IMR-90 (cell line): ENCODE measurements around the gene DPH2. TPM values are rescaled to one million over a fixed set of nuclear protein-coding genes. Genes with fewer than 3 reads are reported as not detected.

Source experiments
- ATAC-seq: fragments of 200-7000 bp; cut with Tn5 transposase; 2 replicates; pipeline ENCODE4 v1.9.1; 2020; ENCODE audit warnings: low read depth, mild to moderate bottlenecking, moderate library complexity
- BruUV-seq: library from RNA; stranded (reverse); fragments of 400-500 nt; replicated peaks from 2 replicates; lab custom pipeline; 2021; lab: Mats Ljungman, UMichigan
- CTCF ChIA-PET: fragments of 300-600 bp; formaldehyde crosslinking; extraction: SDS; loops from one replicate; lab custom pipeline; 2021; ENCODE audit warnings: antibody characterized with exemption; lab: Yijun Ruan, JAX
- POLR2A ChIA-PET: fragments of 300-600 bp; sonication (Branson Sonifier 250); formaldehyde crosslinking; loops from one replicate; lab custom pipeline; 2022; ENCODE audit warnings: antibody characterized with exemption; ENCODE audit not compliant: unreplicated experiment; lab: Charles Lee
- DNase-seq: peaks from one replicate; pipeline ENCODE4 v3.0.0; 2013
- H2AFZ ChIP-seq: replicated peaks from 2 replicates; pipeline ENCODE3; 2013; ENCODE audit warnings: low read length, mild to moderate bottlenecking; ENCODE audit not compliant: poor library complexity
- H2AK5ac ChIP-seq: 2 replicates; pipeline ENCODE4 v1.6.1; 2013; ENCODE audit warnings: low read depth, low read length, inconsistent platforms
- H2AK9ac ChIP-seq: replicated peaks from 2 replicates; pipeline ENCODE3; 2013; ENCODE audit warnings: mild to moderate bottlenecking, low read depth, low read length, moderate library complexity; ENCODE audit not compliant: poor library complexity
- H2BK120ac ChIP-seq: 2 replicates; pipeline ENCODE4 v1.6.1; 2013; ENCODE audit warnings: low read depth, low read length, inconsistent platforms
- H2BK15ac ChIP-seq: 3 replicates; pipeline ENCODE4 v1.6.1; 2013; ENCODE audit warnings: low read depth, low read length, inconsistent platforms
- H2BK20ac ChIP-seq: 2 replicates; pipeline ENCODE4 v1.6.1; 2013; ENCODE audit warnings: low read depth, mild to moderate bottlenecking, inconsistent platforms, low read length, moderate library complexity
- H2BK5ac ChIP-seq: 2 replicates; pipeline ENCODE4 v1.6.1; 2013; ENCODE audit warnings: mild to moderate bottlenecking, low read depth, low read length, inconsistent platforms; ENCODE audit not compliant: poor library complexity, severe bottlenecking
- H3K14ac ChIP-seq: replicated peaks from 2 replicates; pipeline ENCODE4 v1.6.1; 2013; ENCODE audit warnings: low read depth, low read length, inconsistent platforms
- H3K18ac ChIP-seq: 2 replicates; pipeline ENCODE4 v1.6.1; 2013; ENCODE audit warnings: low read depth, low read length, control low read depth
- H3K23ac ChIP-seq: 2 replicates; pipeline ENCODE4 v1.6.1; 2013; ENCODE audit warnings: low read depth, low read length, inconsistent platforms
- H3K27ac ChIP-seq: 2 replicates; pipeline ENCODE4 v1.5.1; 2013; ENCODE audit warnings: mild to moderate bottlenecking, control low read depth, low read length; ENCODE audit not compliant: insufficient read depth
- H3K27me3 ChIP-seq: 2 replicates; pipeline ENCODE4 v1.6.1; 2013; ENCODE audit warnings: low read length; ENCODE audit not compliant: control insufficient read depth, insufficient read depth
- H3K36me3 ChIP-seq: 2 replicates; pipeline ENCODE4 v1.6.1; 2013; ENCODE audit warnings: low read length, mixed read lengths; ENCODE audit not compliant: control insufficient read depth, insufficient read depth
- H3K4ac ChIP-seq: 2 replicates; pipeline ENCODE4 v1.6.1; 2013; ENCODE audit warnings: low read depth, low read length, inconsistent platforms
- H3K4me1 ChIP-seq: 2 replicates; pipeline ENCODE4 v1.6.1; 2013; ENCODE audit warnings: low read length, mixed read lengths; ENCODE audit not compliant: control insufficient read depth, insufficient read depth
- H3K4me2 ChIP-seq: 2 replicates; pipeline ENCODE4 v1.6.1; 2013; ENCODE audit warnings: low read depth, mild to moderate bottlenecking, control low read depth, low read length, moderate library complexity
- H3K4me3 ChIP-seq: 2 replicates; pipeline ENCODE4 v1.5.1; 2013; ENCODE audit warnings: low read depth, mild to moderate bottlenecking, control low read depth, low read length, moderate library complexity; ENCODE audit not compliant: insufficient read depth
- H3K56ac ChIP-seq: 2 replicates; pipeline ENCODE4 v1.6.1; 2013; ENCODE audit warnings: low read length, inconsistent platforms; ENCODE audit not compliant: insufficient read depth; ENCODE audit errors: extremely low read depth
- H3K79me1 ChIP-seq, 2 experiments: 2 replicates each; pipeline ENCODE4 v1.6.1; 2013; ENCODE audit warnings: low read length in 2 of 2, inconsistent platforms in 1 of 2, low read depth in 1 of 2
- H3K9ac ChIP-seq: 2 replicates; pipeline ENCODE4 v1.6.1; 2013; ENCODE audit warnings: low read depth, low read length, control low read depth
- H3K9me1 ChIP-seq: 2 replicates; pipeline ENCODE4 v1.6.1; 2013; ENCODE audit warnings: low read length, inconsistent platforms; ENCODE audit not compliant: insufficient read depth
- H3K9me3 ChIP-seq: 2 replicates; pipeline ENCODE4 v1.6.1; 2013; ENCODE audit warnings: low read length; ENCODE audit not compliant: control insufficient read depth, insufficient read depth
- H4K20me1 ChIP-seq: 2 replicates; pipeline ENCODE4 v1.6.1; 2013; ENCODE audit warnings: low read length, inconsistent platforms; ENCODE audit not compliant: insufficient read depth
- H4K5ac ChIP-seq: 2 replicates; pipeline ENCODE4 v1.6.1; 2013; ENCODE audit warnings: mild to moderate bottlenecking, low read depth, low read length, control low read depth
- H4K8ac ChIP-seq, 2 experiments: 2 replicates each; pipeline ENCODE4 v1.6.1; 2013; ENCODE audit warnings: low read depth in 2 of 2, low read length in 2 of 2, control low read depth in 1 of 2, inconsistent platforms in 1 of 2
- H4K91ac ChIP-seq: 2 replicates; pipeline ENCODE4 v1.6.1; 2013; ENCODE audit warnings: low read depth, low read length, inconsistent platforms; ENCODE audit not compliant: insufficient read depth
- BHLHE40 ChIP-seq: fragments of 150-350 bp; IDR thresholded peaks from 2 replicates; pipeline ENCODE4 v1.6.1; 2016; ENCODE audit warnings: mild to moderate bottlenecking, low read depth, low read length
- CEBPB ChIP-seq: IDR thresholded peaks from 2 replicates; pipeline ENCODE4 v1.6.1; 2012; ENCODE audit warnings: low read depth, low read length, improper control_type of control experiment
- CTCF ChIP-seq: conservative IDR thresholded peaks from 2 replicates; pipeline ENCODE4 v1.5.1; 2012; ENCODE audit warnings: mild to moderate bottlenecking, low read depth, low read length, improper control_type of control experiment
- FOS ChIP-seq: fragments of 150-350 bp; IDR thresholded peaks from 2 replicates; pipeline ENCODE4 v1.6.1; 2016; ENCODE audit warnings: low read depth, low read length
- MAFK ChIP-seq: IDR thresholded peaks from 2 replicates; pipeline ENCODE4 v1.6.1; 2012; ENCODE audit warnings: low read depth, low read length, improper control_type of control experiment
- MAZ ChIP-seq: IDR thresholded peaks from 2 replicates; pipeline ENCODE4 v1.6.1; 2012; ENCODE audit warnings: low read depth, mild to moderate bottlenecking, low read length, improper control_type of control experiment, moderate library complexity, borderline replicate concordance
- MXI1 ChIP-seq: IDR thresholded peaks from 2 replicates; pipeline ENCODE4 v1.6.1; 2012; ENCODE audit warnings: low read depth, mild to moderate bottlenecking, low read length, moderate library complexity, borderline replicate concordance
- NFE2L2 ChIP-seq: fragments of 150-350 bp; IDR thresholded peaks from 2 replicates; pipeline ENCODE4 v1.6.1; 2016; ENCODE audit warnings: low read depth, mild to moderate bottlenecking, low read length
- POLR2A ChIP-seq: IDR thresholded peaks from 2 replicates; pipeline ENCODE4 v1.6.1; 2012; ENCODE audit warnings: mild to moderate bottlenecking, low read depth, low read length
- RAD21 ChIP-seq: IDR thresholded peaks from 2 replicates; pipeline ENCODE4 v1.6.1; 2012; ENCODE audit warnings: low read length, improper control_type of control experiment
- RCOR1 ChIP-seq: IDR thresholded peaks from 2 replicates; pipeline ENCODE4 v1.6.1; 2012; ENCODE audit warnings: mild to moderate bottlenecking, low read length, improper control_type of control experiment; ENCODE audit not compliant: insufficient replicate concordance
- RFX5 ChIP-seq: IDR thresholded peaks from 2 replicates; pipeline ENCODE4 v1.8.0; 2012; ENCODE audit warnings: low read depth, mild to moderate bottlenecking, low read length, moderate library complexity
- SMC3 ChIP-seq: fragments of 150-350 bp; IDR thresholded peaks from 2 replicates; pipeline ENCODE4 v1.6.1; 2016; ENCODE audit warnings: low read depth, mild to moderate bottlenecking, antibody characterized with exemption, low read length, moderate library complexity
- WGBS, 2 experiments: methylation state at CpG; one replicate each; pipeline versions ENCODE4 v1.1.5 to v1.1.7; 2013; ENCODE audit warnings: missing lambda C conversion rate in 2 of 2; ENCODE audit not compliant: insufficient read length in 1 of 2; ENCODE audit errors: extremely low coverage in 2 of 2; 5-methylcytosine and 5-hydroxymethylcytosine counted together
- dilution Hi-C: fragments of 300-500 bp; cut with HindIII; formaldehyde crosslinking; loops from one replicate; pipeline ENCODE4 v1.14.3; 2018; ENCODE audit warnings: low sequenced_read_pairs; ENCODE audit not compliant: unreplicated experiment
- in situ Hi-C: fragments of 300-500 bp; cut with MboI; formaldehyde crosslinking; loops from 3 replicates; pipeline ENCODE4 v1.14.3; 2019; ENCODE audit warnings: low sequenced_read_pairs, inconsistent platforms, mixed read lengths
- intact Hi-C: fragments of 100-400 bp; cut with micrococcal nuclease; formaldehyde crosslinking; loops from 2 replicates; pipeline ENCODE4 v1.10.0; 2022
- polyA plus RNA-seq, 3 experiments: library from polyadenylated mRNA; depleted of rRNA; stranded (reverse); fragments of >200 nt; gene quantifications; 2 replicates each; pipeline ENCODE4 v1.2.3, GENCODE V29; 2012; ENCODE audit warnings: low replicate concordance in 1 of 3
- total RNA-seq: library from RNA; depleted of rRNA; stranded (reverse); fragments of >200 nt; gene quantifications from 2 replicates; pipeline ENCODE4 v1.2.3, GENCODE V29; 2012

DPH2 gene
- total and polyA plus RNA-seq, 2 of the 4 experiments (the other 2 are of a cell fraction), result 21.0 to 32.2 TPM

DNA sequence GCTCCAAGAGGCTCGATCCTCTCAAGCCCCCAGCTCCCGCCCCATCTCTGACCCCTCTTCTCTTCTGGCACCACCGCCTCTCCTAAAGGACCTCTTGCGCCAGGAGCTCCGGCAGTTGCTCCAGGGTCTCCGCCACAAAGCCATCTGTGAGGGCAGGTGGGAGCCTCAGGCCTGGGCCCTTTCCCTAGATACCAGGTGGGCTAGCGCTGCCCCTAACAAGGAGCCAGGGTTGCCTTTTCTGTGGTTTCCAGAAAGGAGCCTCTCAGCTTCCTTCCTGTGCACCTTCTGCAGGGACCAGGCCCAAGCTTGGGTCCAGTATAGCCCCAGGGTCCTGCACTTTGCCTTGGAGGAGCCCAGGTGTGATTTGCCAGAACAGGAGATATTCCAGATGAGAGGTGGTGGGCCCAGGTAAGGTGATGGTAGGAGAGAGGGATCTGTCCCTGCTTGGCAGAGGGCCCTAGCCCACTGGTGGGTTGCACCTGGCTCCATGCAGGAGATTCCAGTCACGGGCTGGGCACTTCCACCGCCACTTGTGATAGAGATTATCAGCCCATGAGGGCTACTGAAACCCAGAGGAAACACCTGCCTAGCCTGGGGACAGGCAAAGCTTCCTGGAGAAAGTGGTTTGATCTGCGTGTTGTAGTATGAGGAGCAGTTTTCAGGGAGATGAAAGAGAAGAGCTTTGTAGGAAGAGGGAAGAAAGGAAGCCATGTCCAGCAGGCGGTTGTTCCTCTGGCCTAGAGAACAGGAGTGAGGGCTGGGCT is 22.6 kb downstream of the DPH2 start (continued):
- TF ChIP-seq RAD21, result no peak
- no peak for TF ChIP-seq MXI1

DNA sequence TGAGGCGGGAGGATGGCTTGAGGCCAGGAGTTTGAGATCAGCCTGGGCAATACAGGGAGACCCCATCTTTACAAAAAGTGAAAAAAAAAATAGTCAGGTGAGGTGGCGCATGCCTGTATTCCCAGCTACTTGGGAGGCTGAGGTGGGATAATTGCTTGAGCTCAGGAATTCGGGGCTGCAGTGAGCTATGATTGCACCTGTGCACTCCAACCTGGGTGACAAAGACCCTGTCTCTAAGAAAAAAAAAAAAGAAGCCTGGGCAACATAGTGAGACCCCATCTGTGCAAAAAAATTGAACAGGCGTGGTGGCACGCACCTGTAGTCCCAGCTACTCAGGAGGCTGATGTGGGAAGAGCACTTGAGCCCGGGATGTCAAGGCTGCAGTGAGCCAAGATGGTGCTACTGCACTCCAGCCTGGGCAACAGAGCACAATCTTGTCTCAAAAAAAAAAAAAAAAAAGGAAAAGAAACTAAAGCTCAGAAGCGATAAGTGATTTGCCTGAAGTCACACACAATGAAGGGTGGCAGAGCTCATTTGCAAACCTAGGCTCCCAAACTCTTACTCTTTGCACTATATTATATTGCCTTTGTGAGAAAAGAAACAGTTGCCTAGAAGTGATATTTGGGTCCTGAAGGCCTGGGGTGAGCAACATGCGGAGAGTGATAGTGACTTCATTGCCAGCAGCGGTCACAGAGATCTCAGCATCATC is 23.6 kb downstream of the DPH2 start:
- H2BK20ac ChIP-seq, result no peak overlapping the region
- CTCF ChIA-PET, result interaction anchor here (0.9 to 1.1 kb wide), 3 partner anchors 28 to 230 kb away, joined by 3 read pairs; no protein-coding TSS in a partner anchor
- dilution Hi-C loops, result no loop called here
- no peak overlapping the region for H2AK5ac ChIP-seq
- no peak overlapping the region for H3K4me2 ChIP-seq
- H2BK120ac ChIP-seq, result no peak overlapping the region
- no peaks in the 10 kb centered on the region for H3K27me3 ChIP-seq
- no peak overlapping the region for H2BK5ac ChIP-seq
- H3K14ac ChIP-seq, result no peak overlapping the region
- H3K27ac ChIP-seq, result no peak overlapping the region
- POLR2A ChIA-PET, result no interaction called here
- peaks cover 7% of the 10 kb centered on the region for H3K4me1 ChIP-seq
- no peak overlapping the region for H4K5ac ChIP-seq
- H4K20me1 ChIP-seq, result no peaks in the 10 kb centered on the region
- no peak overlapping the region for H4K8ac ChIP-seq
- ATAC-seq (no peak), DNase-seq (no peak)
- intact Hi-C loops, result no loop called here
- WGBS, 2 experiments, result 88% methylated on average over 3 of the region's 9 CpGs; no CpG with 5 or more reads in 1 of the 2 experiments
- no peak overlapping the region for H3K4me3 ChIP-seq
- no peaks in the 10 kb centered on the region for H3K79me1 ChIP-seq
- no peak overlapping the region for H2BK15ac ChIP-seq
- H3K56ac ChIP-seq, result no peak overlapping the region
- no peak overlapping the region for H4K91ac ChIP-seq
- TF ChIP-seq CEBPB (no peak), MXI1 (no peak), BHLHE40 (no peak), RAD21 (no peak), MAZ (no peak), FOS (no peak), POLR2A (no peak), SMC3 (no peak), CTCF (no peak), RCOR1 (no peak), MAFK (no peak), RFX5 (no peak), NFE2L2 (no peak)
- H3K4ac ChIP-seq, result no peak overlapping the region
- H3K36me3 ChIP-seq, result peaks cover 5% of the 10 kb centered on the region; the same call in 1 of the 2 replicates
- no peaks in the 10 kb centered on the region for H3K9me1 ChIP-seq
- no peak overlapping the region for H2AFZ ChIP-seq
- no peak overlapping the region for H3K23ac ChIP-seq
- in situ Hi-C loops, result no loop called here
- no peaks in the 10 kb centered on the region for H3K9me3 ChIP-seq
- H3K9ac ChIP-seq, result no peak overlapping the region
- BruUV-seq, result no TSS peak
- no peak overlapping the region for H3K18ac ChIP-seq
- H2AK9ac ChIP-seq, result no peak overlapping the region
